KMS-11 (cell line): ENCODE data around the gene TRAF3IP3.

ENCODE experiments used
- H2AFZ ChIP-seq: fragments of 200-600 bp; sonication (generic); 2 replicates; pipeline ENCODE4 v1.6.1; 2016; ENCODE audit warnings: antibody characterized with exemption, mixed run types, low read depth
- H3K27ac ChIP-seq: fragments of 200-600 bp; sonication (generic); 2 replicates; pipeline ENCODE4 v1.6.1; 2016; ENCODE audit warnings: mild to moderate bottlenecking, mixed run types
- H3K27me3 ChIP-seq: fragments of 200-600 bp; sonication (generic); 2 replicates; pipeline ENCODE4 v1.6.1; 2017; ENCODE audit warnings: mild to moderate bottlenecking, low read depth, mixed run types, moderate library complexity; ENCODE audit not compliant: insufficient read depth
- H3K36me3 ChIP-seq: fragments of 200-600 bp; sonication (generic); 2 replicates; pipeline ENCODE4 v1.6.1; 2017; ENCODE audit warnings: mild to moderate bottlenecking, mixed run types; ENCODE audit not compliant: insufficient read depth
- H3K4me1 ChIP-seq: fragments of 200-600 bp; sonication (generic); 2 replicates; pipeline ENCODE4 v1.6.1; 2016; ENCODE audit warnings: mild to moderate bottlenecking, low read depth, mixed run types; ENCODE audit not compliant: poor library complexity, severe bottlenecking
- H3K4me2 ChIP-seq: fragments of 200-600 bp; sonication (generic); 2 replicates; pipeline ENCODE4 v1.7.0; 2016; ENCODE audit warnings: mild to moderate bottlenecking, mixed run types
- H3K4me3 ChIP-seq: fragments of 200-600 bp; sonication (generic); IDR thresholded peaks from 2 replicates; pipeline ENCODE4 v1.6.1; 2017; ENCODE audit warnings: low read depth, low read length, mixed read lengths; ENCODE audit not compliant: insufficient read depth
- H3K79me2 ChIP-seq: fragments of 200-600 bp; sonication (generic); 2 replicates; pipeline ENCODE4 v1.6.1; 2016; ENCODE audit warnings: low read depth, mixed run types; ENCODE audit not compliant: insufficient read depth
- H3K9ac ChIP-seq: fragments of 200-600 bp; sonication (generic); 2 replicates; pipeline ENCODE4 v1.6.1; 2016; ENCODE audit warnings: mild to moderate bottlenecking, mixed run types
- H4K20me1 ChIP-seq: fragments of 200-600 bp; sonication (generic); 2 replicates; pipeline ENCODE4 v1.6.1; 2016; ENCODE audit warnings: mild to moderate bottlenecking, mixed run types; ENCODE audit not compliant: insufficient read depth
- CTCF ChIP-seq: fragments of 200-600 bp; sonication (generic); conservative IDR thresholded peaks from 2 replicates; pipeline ENCODE4 v1.6.1; 2017; ENCODE audit warnings: low read depth, mild to moderate bottlenecking, antibody characterized with exemption, low read length, moderate library complexity, mixed read lengths

The TRAF3IP3 gene

GRCh38 chr1:209742409-209743144, 13.3 kb upstream of the TRAF3IP3 start:
- Histone ChIP-seq H3K4me3 (no peak overlapping the region), H3K4me2 (no peak overlapping the region), H3K27ac (no peak overlapping the region), H3K27me3 (no peaks in the 10 kb centered on the region), H3K4me1 (peaks cover 5% of the 10 kb centered on the region), H3K79me2 (no peaks in the 10 kb centered on the region), H3K36me3 (no peaks in the 10 kb centered on the region), H3K9ac (no peak overlapping the region), H2AFZ (no peak overlapping the region), H4K20me1 (no peaks in the 10 kb centered on the region)
- no peak for TF ChIP-seq CTCF

GRCh38 chr1:209743145-209743482, 12.7 kb upstream of the TRAF3IP3 start:
- H3K4me3 ChIP-seq = no peak overlapping the region
- H3K79me2 ChIP-seq = no peaks in the 10 kb centered on the region
- H3K27ac ChIP-seq = no peak overlapping the region
- H3K9ac ChIP-seq = no peak overlapping the region
- H4K20me1 ChIP-seq = no peaks in the 10 kb centered on the region
- no peaks in the 10 kb centered on the region for H3K27me3 ChIP-seq
- H3K4me1 ChIP-seq = peaks cover 8% of the 10 kb centered on the region
- no peaks in the 10 kb centered on the region for H3K36me3 ChIP-seq
- H3K4me2 ChIP-seq = no peak overlapping the region
- no peak for TF ChIP-seq CTCF
- H2AFZ ChIP-seq = no peak overlapping the region

GRCh38 chr1:209746451-209747165, 9.2 kb upstream of the TRAF3IP3 start:
- H3K36me3 ChIP-seq = no peaks in the 10 kb centered on the region
- H3K4me1 ChIP-seq = peaks cover 39% of the 10 kb centered on the region
- no peaks in the 10 kb centered on the region for H3K79me2 ChIP-seq
- H3K4me3 ChIP-seq = no peak overlapping the region
- no peak for TF ChIP-seq CTCF
- H3K27ac ChIP-seq = no peak overlapping the region
- no peak overlapping the region for H2AFZ ChIP-seq
- no peaks in the 10 kb centered on the region for H3K27me3 ChIP-seq
- H4K20me1 ChIP-seq = no peaks in the 10 kb centered on the region
- no peak overlapping the region for H3K9ac ChIP-seq
- no peak overlapping the region for H3K4me2 ChIP-seq

GRCh38 chr1:209747580-209748262, 8.1 kb upstream of the TRAF3IP3 start:
- H2AFZ ChIP-seq = peak overlapping the region; percentile 74
- TF ChIP-seq CTCF = peak; percentile 98
- peak overlapping the region; percentile 37 for H3K4me2 ChIP-seq
- peaks cover 50% of the 10 kb centered on the region for H3K4me1 ChIP-seq
- H3K27ac ChIP-seq = no peak overlapping the region
- no peak overlapping the region for H3K4me3 ChIP-seq
- H3K79me2 ChIP-seq = no peaks in the 10 kb centered on the region
- no peaks in the 10 kb centered on the region for H3K27me3 ChIP-seq
- H3K36me3 ChIP-seq = no peaks in the 10 kb centered on the region
- no peak overlapping the region for H3K9ac ChIP-seq
- no peaks in the 10 kb centered on the region for H4K20me1 ChIP-seq
